Left renal cortex interstitium (tissue), 4 donors: ENCODE measurements around the gene ZNF516. TPM values are rescaled to one million over a fixed set of nuclear protein-coding genes. Genes with fewer than 3 reads are reported as not detected.

Experiments used
- DNase-seq, 4 donors: peaks; one replicate each; pipeline ENCODE4 v3.0.0-alpha.2; 2013; ENCODE audit warnings: low read depth in 4 of 4, low spot score in 2 of 4, missing footprints in 1 of 4
- polyA plus RNA-seq, 4 donors: library from polyadenylated mRNA; unstranded; fragments of 120-200 nt; gene quantifications; one replicate each; pipeline ENCODE4 v1.2.1, GENCODE V29; 2013; ENCODE audit not compliant: insufficient read length in 4 of 4

Gene ZNF516
- polyA plus RNA-seq, 4 donors = 35.7 to 58.6 (median 48.4) TPM

GRCh38 chr18:76457957-76458356, 37.1 kb downstream of the ZNF516 start:
- DNase-seq = no peak

- no peak for DNase-seq
Observed at GRCh38 chr18:76457475-76457874, 37.6 kb downstream of the ZNF516 start.

DNA sequence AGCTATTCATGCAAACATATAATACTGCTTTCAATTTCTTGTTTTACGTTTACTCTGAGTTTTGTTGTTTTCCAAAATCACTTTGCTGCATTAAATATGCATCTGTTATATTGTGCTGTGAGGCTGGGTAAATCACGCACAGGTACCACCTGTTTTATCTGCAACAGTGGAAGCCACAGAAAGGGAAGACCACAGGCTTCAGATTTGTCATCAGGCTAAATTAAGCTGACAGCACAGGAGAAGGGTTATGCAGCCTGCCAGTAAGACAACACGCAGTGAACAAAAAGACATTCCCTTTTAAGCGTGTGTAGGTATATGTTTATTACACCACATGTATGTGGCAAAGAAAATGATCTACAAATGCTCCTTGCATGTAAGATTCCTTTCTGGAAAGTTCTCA, 38.2 kb downstream of the ZNF516 start:
- no peak for DNase-seq

DNA sequence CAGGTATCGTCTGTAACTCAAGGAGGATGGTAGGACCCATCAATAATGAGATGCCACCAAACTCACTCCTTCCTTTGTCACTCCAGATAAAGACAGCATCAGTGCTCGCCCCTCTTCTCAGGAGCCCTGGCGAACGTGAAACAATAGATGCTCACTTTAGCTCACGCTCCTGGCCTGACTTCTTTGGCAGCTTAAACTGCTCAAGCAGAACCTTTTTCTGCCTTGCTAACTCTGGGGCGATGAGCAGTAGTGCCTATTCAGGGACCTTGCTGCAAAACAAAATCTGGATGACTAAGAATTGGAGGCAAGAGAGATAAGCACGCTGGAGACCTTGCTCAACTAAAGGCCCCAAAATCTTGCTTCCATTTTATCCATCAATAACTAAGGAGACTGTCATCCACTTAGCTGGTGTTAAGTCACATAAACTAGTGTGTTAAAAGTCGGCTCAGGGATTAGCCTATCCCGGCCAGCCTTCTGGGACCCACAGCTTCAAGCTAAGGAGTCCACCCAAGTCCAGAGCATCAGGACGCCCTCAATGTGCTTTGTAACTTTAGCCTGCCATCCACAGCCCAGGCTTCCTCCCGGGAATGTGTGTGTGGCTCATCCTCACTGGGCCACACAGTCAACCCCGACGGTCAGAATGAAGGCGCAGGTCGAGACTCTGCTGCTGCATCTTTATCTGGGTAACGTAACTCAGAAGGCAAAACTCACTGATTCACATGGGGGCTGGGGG, 38.9 kb downstream of the ZNF516 start:
- no peak for DNase-seq

GRCh38 chr18:76455003-76455676, 39.9 kb downstream of the ZNF516 start:
- DNase-seq = no peak

DNA sequence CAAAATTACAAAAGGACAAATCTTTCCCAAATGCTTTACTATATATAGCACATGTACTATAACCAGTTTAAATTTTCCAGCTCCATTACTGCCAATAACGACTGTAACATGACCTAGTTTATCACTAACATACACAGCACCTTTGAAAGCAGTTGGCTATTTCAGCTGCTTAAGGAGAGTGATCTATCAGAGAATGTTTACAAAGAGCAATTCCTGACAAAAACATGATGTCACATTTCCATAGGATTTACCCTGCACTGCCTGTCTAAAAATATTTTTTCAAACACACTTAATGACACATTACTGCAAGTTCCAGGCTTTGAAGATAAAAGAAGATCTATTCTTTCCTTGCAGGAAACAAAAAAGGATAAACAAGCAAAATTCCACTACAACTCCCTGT, 40.6 kb downstream of the ZNF516 start:
- no peak for DNase-seq

- no peak for DNase-seq
Observed at GRCh38 chr18:76453932-76454331, 41.1 kb downstream of the ZNF516 start.

DNA sequence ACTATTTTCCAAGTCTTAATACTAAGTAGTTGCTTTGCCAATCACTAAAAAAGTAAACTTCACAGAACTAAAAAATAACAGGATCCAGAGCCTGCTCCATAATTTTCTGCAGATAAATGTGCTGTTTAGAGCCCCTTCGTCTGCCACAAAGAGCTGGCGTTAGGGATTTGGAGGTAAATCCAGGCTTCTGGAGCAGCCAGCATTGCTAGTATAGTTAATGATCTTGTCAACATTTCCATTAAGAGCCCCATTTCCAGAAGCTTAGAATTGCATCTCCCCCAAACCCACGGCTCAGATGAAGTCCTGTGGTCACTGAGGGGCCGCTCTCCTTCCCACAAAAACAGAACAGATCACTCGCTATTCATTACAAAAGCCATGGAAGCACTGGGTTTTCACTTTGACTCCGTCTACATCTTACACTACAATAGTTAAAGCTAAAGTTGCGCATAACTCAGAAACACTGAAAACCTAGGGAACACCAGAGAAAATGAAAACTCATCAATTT, 41.9 kb downstream of the ZNF516 start:
- no peak for DNase-seq

GRCh38 chr18:76452357-76452756, 42.7 kb downstream of the ZNF516 start:
- no peak for DNase-seq

DNA sequence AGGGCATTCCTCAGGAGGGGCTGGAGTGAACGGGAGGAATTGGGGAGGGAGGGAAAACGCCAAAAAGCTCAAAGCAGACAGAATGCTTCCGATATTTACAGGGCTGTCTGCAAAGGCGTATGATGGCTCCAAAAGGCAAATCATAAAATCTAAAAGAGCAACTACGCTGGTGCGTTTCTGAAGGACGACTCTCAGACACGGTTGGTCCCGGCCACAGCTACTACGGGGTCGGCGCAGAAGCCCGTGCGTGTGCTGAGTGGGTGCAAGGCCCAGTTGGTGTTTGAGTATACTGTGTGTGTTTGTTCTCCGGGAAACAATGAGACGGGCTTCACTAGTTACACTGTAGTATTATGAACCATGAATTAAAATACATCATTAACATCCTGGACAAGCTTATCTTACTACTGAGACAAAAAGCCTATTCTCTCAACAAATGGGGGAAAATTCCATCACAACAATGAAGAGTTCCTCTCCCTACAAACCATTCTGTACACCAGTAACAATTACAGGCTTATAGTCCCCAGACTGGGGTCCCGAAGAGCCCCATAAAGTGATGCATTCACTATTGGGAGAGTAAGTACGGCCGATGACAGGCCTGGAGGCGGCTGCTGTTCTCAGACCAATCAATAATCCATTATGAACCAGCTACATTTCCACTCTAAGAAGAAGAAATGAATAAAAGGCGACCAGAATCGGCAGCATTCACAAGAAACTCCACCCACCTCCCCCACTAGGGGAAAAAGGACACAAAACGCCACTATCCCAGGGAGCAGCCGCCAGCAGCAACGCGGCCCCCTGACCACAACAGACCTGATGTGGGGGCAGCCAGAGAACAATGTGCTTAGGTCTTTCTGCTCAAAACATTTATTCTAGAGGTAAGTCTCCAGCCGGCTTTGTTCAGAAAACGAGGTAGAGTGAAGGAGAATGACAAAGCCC, 43.4 kb downstream of the ZNF516 start:
- no peak for DNase-seq

DNA sequence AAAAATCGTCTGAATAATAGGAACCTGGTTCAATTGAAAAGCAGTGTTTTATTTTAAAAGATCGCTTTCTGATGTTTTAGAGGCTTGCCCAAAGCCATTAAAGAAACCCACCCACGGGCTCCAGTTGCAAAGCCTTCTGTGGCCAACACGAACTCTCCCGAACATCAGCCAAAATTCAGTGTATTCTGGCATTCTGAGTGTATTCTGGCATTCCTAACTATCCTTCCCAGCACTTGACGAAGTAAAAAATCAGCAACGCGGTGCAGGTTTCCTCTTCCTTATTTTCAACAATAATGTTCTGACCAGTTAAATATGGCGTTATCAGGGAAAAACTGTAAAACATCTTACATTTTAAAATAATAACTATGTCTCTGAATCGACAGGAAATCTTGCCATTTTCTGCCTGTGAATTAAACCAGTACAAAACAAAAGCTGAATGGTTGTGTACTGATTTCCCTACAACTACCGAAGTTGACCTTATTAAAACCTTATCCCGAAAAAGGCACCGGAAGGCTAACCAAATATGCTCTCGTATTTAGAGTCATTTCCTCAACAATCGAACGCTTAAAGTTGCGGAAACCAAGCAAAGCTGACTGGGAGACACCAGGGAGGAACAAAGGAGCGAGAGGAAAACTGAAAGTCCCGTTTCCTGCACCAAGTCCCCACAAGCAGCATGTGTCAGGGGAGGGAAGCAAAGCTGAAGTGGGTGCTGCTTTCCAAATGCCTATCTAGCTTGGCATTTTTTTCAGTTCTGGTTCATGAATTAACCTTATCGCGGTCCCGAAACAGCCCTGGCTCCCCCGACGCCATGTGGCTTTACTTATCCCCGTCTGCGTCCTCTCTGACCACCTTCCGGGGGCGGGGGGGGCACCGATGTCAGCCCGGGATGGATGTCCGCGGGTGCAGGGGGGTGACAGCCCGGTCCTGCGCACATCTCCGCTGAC, 44.3 kb downstream of the ZNF516 start:
- DNase-seq = peak in 2 of 4 donors; percentile 49 to 66

DNA sequence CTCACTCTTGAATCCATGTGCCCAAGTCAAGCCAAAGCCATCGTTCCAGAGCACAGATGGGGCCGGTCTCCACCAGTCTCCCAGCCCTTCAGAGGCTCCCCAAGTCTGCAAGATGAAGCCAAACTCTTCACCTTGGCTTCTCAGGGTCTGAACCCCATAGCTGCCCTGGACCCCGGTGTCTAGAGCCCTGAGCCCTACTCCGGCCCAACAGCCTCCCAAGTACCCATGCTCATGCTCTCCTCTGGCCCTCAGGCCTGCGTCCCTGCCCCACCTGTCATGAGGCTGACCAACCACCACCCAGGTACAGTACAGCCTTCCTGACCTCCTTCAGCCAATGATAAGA, 46.0 kb downstream of the ZNF516 start:
- DNase-seq = no peak

DNA sequence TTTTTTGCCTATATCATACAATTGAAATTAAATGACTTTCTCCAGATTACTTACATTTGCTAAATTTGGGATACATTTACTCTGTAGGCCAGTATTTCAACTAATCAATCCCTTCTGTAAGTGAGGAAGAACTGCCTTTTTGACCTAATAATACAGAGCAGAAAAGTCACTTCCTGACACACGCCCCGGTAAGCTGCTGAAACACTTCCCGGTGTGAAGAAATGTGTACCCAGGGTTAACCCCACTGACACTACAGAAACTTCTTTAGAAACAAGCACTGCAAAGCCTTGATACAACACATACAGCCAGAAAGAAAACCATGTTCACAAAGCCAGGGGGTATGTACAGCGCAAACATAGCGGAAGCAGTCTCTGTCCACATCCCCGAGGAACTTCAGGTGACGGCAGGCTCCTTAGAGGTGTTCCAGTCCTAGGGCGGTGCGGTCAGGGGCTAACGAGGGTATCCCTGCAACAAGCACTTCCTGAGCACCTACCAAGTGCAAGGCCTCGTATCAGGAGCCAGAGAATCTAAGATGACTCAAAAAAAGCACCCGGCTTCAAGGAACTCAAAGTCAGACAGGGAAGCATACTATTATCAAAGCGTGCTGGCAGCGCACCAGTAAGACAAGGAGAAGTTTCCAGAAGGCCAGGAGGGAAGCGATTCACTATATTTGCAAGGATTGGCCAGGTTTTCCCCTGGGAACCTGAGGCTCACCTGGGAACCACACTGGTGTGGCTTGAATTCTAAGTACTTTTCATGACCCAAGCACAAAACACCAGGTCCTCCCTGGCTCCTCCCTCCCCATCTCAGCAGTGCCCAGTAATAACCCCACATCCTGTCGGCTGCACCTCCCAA, 46.6 kb downstream of the ZNF516 start:
- DNase-seq = no peak

DNA sequence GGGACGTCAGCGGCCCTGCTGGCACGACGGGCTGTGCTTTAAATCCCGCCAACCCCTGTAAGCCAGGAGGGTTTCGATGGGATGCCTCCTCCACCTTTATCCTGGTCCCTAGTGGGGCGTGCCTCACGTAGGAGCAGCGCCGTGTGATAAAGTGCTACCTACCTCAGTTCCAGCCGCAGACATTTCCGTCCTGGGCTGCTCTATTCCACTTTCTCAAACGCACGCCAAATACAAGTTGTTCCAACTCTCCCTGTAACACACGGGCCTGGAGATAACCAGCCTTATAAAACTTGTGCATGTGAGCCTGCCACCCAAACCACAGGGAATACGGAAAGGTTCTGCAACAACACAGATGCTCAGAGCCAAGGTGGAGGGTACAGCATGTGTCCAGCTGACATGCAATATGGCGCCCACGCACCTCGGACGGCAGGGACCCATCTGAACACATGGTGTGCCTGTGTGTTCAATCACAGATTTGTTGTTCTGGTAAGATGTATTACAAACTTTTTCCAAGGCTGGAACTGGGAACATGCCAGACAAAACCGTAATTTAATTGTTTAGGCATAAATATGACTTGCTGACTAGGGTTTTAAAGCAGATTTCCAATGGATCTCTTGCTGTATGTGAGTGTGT, 47.7 kb downstream of the ZNF516 start:
- DNase-seq = no peak

GRCh38 chr18:76446321-76447257, 48.5 kb downstream of the ZNF516 start:
- DNase-seq = no peak

DNA sequence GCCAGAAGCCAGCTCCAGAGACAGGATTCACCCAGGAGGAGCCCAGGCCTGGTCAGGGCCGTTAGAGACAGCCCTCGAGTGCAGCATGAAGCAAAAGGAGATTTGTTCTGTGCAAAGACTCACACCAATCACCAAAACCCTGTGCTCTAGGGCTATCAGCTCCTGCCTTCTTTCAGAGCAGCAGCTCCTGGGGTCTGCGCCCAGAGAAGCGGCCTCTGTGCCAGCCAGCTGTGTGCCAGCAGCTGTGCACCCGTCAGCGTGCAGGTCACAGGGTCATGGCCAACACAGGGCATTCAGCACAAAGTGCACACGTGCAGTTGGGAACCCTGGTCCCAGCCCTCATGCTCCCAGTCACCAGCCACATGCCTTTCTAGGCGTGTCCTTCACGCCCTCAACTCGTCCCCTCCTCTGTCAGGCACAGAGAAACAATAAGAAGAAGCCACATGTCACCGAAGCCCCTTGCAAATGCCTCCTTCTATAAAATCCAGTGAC, 49.3 kb downstream of the ZNF516 start:
- DNase-seq = no peak

- no peak for DNase-seq
Observed at GRCh38 chr18:76445275-76445674, 49.8 kb downstream of the ZNF516 start.
